Hepatic stellate cell (primary cell): ENCODE data around the gene RYR2.

Experiments
- DNase-seq: peaks from one replicate; pipeline ENCODE4 v3.0.0; 2011; ENCODE audit warnings: low spot score

RYR2 gene

DNA sequence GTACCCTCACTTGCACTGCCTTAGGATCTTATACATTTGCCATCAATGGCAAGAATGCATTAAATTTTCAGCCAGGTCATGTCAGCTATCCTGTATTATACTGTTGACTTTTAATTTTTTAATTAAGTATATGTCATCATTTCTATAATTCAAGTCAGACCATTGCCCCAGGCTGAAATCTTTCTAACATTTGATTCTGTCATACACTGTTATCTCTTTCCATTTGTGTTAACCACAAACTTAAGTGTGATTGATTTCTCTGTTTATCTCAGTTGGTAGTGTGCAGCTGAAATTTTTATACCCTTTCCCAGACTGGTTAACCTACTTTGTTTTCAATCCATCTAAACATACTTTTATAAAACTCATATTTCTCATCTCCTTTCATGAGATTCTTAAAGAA is 695.5 kb downstream of the RYR2 start:
- DNase-seq = no peak

DNA sequence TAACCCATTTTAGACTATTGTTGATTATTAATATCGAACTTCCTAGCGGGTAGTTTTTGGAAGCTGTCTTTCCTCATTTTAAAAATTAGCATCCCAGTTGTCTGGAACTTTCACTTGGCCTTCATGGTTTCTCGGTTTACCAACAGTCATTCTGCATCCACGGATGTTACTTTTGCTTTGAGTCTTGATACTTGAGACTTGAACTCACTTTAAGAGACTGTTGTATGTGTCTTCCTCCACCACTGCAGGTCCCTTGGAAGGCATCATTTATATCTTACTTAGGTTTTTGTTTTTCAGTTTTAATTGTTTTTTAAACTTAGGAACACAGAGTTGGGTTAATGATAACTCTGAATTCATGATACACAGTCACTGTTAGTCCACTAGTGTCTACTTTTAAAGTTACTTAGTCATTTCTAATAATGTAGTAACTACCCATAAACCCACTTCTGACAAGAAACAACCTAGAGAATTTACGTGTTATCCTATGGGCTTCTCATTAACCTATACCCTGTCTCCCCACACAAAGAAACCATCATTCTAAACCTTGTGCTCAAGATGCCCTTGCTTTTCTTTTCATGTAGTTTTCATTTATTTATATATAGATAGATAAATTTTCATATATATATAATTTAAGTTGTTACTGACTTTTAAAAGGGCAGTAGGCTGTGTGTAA is 696.1 kb downstream of the RYR2 start:
- DNase-seq = no peak

DNA sequence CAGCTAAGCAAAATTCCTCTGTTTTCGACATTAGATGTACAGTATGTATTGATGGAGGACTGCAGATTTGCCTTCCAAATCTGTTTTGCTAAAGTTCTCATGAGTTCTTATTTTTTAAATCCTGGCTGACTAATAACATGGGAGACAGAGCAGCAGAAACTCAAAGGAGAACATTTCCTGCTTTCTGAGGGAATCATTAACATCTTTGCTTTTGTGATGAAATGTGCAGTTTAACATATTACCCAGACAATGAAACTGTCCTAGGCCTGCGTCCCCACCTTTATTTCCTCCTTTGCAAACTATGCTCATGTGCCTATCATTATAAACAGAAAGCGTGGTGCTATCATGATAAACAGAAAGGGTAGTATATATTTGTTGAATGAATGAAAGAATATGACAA is 698.9 kb downstream of the RYR2 start:
- DNase-seq = no peak

DNA sequence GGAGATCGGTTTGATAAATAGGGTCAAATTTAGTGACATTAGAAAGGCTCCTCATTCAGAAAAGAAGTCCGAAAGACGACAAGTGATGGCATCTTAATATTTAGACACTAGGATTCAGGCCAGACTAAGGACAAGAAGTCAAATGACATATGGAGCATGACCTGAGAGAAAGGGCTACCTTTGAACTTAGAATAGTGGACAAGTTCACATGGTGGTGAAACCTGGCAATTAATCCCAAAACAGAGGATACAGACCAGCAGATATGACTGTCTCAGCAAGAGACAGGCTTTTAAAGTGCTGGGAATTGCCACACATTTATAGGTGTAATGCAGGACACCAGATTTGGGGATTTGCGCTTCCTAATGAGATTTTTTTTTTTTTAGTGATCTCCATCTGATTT is 703.6 kb downstream of the RYR2 start:
- DNase-seq = no peak

DNA sequence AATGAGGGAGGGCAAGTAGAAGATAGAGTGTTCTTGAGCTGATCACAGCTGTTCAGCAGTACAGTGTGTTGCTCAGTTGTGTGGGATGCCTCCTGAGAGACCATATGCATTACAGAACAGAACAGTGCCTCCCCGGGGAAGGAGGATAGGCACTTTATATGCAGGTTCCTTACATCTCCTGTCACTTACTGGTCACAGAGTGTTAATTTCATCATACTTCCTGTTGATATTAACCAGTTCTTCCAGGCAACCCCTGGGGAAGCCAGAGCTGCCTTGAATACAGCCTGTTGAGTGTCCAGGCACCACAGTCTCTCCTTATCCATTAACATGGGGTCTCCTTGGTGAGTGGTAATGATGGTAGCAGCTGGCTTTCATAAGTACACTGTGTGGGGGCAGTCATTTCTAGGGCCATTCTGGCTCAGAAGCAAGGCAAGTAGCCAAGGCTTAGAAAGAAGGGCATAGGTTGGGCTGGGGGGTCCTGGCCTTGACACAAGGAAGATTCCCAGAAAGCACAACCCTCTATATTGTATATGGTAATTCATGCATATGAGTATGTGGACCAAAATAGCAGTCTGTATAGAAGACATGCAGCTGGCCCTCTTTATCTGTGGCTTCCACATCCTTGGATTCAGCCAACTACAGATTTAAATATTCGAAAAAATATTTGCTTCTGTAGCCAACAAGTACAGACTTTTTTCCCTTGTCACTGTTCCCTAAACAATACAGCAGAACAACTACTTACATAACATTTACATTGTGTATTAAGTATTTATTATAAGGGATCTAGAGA is 706.4 kb downstream of the RYR2 start:
- DNase-seq = no peak

DNA sequence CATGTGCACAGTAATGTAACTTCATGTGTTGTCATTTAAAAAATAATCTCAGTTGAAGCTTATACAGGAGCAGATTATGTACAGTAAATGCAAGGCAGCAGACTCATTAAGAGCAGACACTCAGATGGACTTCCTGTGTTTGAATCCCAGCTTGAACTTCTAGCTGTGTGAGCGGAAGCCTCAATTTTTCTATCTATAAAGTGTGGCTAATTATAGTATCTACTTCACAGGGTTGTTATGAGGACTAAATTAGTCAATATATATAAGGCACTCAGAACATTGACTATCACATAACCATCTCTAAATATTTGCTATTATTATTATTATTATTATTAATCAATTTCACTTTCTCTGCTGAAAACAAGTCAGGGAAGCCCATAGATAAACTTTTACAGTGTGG is 707.1 kb downstream of the RYR2 start:
- DNase-seq = no peak

DNA sequence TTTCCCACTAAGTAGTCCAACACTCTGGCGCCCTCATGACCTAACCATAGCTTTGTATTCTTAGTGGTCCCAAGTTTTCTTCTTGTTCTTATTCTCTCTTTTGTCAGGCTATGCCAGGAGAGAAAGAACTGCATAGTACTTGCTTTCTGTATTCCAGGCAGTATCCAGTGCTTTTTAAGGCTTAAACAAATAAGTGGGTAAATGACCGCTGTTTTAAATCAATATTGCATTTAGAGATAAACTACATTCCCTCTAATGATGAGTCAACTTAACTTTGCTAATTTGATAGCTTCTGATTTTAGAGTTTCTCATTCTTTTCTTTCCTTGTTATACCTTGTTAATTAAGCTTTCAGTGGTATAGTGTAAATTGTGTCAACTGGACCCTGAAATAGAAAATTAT is 709.1 kb downstream of the RYR2 start:
- DNase-seq = no peak

DNA sequence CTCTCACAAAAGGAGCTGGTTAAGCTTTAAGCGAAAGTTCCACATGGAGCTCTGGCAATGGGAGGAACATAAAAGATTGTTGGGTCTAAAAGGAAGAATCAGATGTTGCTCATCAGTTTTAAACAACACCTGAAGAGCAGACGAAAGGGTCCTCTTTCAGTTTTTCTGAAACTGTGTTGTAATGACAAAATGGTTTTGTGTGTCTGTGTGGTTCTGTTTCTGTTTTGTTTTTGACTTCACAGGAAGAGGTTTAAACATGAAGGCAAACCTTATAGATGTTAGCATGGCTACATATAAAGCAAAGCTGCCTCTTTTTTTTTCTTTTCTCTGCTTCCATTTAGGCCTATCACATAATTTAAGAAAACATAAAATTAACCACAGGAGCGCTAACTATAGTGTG is 712.6 kb downstream of the RYR2 start:
- DNase-seq = no peak

DNA sequence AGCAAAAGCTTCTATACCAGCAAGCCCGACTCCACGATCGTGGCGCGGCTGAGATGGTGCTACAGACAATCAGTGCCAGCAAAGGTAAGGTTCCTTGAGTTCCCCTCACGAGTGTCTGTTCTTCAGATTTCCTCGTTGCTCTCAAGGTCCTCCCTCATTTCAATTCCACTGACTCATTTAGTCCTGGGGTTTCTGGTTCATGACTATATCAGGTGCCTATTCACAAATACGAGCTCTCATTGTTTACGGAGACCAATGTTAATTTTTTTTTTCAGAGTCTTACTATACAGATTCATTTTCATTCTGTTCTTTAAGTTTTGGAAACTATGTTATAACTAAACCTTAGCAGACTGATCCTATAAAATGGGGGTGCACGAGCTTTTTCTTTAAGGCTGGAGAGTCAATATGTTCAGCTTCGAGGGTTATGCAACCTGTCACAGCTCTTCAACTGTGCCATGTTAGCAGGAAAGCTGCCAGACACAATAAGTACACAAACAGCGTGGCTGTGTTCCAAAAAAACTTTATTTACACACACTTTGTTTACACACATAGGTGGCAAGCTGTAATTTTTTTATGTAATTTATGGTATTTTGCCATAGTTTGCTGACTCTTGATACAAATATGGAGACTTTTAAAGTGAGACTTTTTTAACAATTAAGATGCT is 714.5 kb downstream of the RYR2 start:
- DNase-seq = no peak

DNA sequence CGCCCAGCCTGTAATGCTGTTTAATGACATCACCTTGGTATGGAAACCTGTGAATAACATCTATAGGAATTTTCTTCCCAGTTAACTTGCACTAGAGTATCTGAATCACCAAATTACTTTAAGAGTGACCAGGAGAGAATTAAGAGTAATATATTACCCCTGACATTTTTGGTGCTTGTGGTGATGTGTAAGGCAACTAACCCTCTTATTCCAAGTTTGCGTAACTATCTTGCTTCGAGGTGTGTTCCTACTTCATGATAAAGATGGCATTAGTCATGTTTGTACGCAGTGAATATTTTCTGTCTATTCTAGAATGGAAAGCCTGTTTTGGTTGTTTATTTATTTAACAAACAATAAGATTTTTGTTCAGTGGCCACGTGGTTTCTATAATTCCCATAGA is 717.4 kb downstream of the RYR2 start:
- DNase-seq = no peak

DNA sequence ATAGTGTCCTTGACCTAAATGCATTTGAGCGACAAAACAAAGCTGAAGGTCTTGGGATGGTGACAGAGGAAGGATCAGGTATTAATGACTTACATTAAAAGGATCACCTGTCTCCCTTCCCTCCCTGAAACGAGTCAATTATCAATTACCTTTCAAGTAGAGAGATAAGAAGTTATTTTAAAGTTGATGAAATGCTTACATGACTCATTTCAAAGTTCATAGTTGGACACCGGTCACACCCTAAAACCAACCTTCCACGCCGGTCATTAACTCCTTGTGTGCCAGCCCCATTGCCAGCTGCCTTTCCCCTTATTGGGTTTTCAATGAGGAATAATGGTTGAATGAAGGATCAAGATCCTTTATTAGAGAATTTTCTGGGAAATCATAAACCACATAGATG is 719.0 kb downstream of the RYR2 start:
- no peak for DNase-seq

DNA sequence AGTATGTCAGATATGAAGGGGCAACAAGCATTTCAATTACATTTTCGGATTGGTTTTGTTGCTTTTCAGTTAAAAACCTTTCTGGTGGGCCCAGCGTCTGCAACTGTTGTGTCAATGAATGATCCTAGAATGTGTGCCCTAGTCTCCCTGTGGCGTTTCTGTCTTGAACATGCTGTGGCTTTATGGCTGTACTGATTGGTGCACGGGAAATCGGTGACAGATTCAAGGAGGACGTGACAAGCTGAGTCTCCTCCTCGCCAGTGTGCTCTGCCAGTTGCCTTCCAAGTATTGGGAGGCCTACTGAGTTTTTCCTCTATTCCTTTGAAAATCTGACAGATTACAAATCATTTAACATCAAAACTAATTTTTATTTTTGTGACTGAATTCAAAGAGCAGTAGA is 721.2 kb downstream of the RYR2 start:
- DNase-seq = no peak

DNA sequence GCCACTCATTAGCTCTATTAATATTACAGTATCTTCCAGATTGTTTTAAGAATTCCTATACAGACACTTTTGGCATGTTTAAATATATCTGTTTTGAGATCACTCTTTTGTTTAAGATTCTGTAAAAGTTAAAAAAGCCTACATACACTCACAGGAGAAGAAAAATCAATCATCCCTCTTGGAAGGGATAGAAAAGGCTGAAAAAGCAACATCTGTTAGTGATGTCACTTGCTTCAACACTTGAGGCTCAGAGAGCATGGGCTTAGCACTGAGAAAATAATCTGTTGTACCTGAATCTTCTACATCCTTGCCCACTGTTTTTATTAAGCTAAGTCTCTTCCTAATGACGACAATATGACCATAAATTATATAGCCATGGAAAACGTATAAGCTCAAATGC is 721.8 kb downstream of the RYR2 start:
- DNase-seq = no peak

DNA sequence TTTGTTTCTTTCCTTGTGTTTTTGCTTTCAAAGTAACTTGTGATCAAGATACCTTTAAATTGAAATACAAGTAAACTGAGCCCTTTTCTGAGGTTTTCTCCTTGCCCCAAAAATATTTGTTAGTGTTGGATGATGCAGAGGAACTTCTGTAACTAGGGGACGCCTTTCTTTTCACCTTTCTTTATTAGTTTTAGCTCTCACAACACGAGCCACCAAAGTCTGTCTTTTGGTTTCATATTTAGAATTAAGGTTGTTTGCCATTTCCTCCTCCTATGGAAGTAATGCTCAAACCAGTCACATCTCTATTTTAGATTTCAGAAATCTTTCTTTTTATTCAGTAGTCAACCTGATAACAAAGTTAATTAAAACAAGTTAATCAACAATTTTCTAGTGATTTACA is 727.9 kb downstream of the RYR2 start:
- no peak for DNase-seq

DNA sequence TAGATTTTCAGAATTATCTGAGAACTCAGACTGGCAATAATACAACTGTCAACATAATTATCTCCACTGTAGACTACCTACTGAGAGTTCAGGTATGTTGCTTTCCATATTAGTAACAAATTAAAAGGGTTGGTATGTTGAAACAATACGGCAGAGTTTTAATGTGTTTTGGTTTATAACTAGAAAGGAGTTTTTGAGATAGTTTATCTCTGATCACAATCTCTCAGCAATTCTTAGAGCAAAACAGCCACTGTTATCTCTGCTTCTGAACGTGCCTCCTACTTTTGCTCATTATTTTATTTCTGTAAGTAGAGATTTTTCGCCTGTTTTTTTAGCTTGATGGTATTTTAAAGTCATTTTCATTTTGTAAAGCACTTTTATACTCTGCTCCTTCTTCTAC is 730.0 kb downstream of the RYR2 start:
- no peak for DNase-seq

DNA sequence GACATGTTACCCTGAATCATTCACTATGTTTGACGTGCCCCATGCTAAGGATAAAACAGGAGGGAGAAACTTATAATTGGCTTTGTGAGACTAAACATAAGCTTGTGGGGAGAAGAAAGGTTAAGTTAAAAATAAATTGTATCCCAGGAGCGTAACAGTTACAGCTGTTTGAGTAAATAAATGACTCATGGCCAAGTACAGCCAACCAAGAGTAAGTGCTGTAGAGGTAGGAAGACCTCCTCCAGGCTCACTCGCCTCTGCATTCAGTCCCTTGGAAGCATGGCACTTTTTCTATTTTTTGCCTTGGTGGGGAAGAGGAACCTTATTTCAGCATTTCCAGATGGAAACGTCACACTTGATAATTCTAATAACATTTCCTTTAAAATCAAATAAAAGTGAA is 732.3 kb downstream of the RYR2 start:
- no peak for DNase-seq

DNA sequence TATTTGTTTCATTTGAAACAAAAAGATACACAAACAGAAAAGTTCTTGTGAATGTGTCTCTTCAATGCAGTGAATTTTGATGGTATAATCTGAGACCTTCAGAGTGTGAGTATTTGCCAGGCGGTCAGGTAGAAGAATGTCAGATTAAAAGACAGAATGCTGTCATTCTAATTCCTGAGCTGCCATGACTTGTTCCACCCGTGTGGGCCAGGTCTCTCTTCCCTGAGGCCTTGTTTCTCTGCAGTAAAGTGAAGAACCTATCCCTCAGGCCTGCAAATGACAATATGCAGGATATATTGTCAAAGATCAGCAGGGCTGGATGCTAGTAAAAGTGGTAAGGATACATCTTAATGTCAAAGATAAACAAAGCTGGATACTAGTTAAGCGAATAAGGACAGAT is 737.4 kb downstream of the RYR2 start:
- DNase-seq = no peak

DNA sequence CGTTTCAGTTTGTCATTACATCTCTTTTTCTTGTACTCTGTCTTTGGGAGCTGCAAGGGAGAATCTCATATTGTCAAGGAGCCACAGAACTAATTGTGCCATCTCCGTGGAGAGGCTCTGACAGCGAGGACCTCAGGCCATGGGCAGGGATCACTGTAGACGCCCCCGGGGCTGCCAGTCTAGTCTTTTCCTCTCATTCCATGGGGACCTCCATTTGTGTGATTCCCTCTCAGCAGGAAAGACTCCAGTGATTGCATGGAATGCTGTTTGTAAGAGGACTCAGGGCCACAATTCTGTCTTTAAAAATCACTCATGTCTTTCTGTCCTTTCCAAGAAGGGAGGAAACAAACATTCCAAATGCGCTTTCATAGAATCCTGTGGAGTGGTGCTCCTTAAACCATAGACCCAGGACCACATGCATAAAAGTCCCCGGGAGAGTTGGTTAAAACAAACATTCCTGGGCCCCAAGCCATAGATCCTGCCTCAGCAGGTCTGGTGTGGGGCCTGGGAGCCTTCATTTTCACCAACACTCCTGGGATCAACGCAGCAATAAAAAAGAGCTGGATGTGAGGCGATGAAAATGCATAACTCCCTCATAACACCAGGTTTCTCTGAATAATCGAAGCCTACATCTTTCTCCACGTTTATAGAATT is 744.2 kb downstream of the RYR2 start:
- DNase-seq = no peak

DNA sequence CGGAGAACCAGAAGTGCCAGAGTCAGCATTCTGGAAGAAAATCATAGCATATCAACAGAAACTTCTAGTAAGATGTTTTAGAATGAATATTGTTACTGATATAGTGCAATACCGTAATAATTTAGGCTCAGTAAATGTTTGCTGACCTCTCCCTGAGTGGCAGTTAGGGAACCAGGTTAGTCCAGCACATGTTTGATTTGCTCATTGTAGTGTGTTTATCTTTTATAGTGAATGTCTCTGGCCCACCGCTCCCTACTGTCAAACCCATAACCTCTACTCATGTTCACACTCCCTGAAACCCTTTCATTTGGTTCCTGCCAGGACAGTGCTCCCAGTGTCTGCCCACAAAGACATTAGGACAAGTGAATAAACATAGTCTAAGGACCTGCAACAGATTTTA is 746.1 kb downstream of the RYR2 start:
- no peak for DNase-seq

DNA sequence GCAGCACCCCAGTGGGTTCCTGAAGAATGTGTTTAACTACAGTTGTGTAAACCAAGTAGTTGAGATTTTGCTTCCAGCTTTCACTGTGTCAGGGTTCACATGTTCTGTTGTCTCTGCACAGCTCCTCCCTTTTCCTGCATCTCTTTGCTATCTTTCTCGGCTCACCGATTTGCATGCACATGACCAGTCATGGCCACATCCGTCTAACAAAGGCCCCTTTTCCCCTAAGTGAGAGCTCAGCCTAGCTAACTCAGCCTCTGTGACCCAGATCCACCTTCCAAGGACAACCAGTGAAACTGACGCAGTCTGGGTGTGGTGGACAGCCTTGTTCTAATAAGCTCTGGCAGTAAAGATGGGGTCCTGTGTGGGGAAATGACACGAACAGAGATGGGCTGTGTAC is 747.6 kb downstream of the RYR2 start:
- no peak for DNase-seq

DNA sequence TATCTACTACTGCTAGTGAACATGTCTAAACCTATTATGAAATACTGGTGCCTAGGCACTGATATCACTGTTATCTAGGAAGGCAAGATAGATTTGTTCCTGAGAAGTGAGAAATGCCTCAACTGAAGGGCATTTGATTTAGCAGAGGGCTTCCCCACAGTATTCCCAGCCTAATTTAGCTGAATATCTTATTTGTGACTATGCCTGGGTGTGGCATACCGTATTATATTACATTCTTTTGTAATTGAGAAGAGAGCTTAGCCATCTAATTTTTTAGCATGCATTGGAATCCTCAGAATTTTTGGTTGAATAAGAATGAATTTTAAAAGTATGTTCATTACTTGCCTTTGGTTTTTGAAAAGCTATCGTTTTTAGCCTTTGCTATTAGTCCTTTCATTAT is 749.6 kb downstream of the RYR2 start:
- no peak for DNase-seq

DNA sequence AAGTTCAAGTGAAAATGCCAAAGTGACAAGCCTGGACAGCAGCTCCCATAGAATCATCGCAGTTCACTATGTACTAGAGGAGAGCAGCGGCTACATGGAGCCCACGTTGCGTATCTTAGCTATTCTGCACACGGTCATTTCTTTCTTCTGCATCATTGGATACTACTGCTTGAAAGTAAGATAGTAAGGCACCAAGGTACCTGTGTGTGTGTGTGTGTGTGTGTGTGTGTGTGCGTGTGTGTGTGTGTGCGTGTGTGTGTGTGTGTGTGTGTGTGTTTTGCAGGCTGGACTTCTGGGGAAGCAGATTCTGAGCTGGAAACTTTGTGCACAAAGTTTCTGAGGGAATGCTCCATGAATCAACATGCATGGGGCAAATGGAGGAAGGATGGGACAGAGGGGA is 750.2 kb downstream of the RYR2 start:
- DNase-seq = no peak

DNA sequence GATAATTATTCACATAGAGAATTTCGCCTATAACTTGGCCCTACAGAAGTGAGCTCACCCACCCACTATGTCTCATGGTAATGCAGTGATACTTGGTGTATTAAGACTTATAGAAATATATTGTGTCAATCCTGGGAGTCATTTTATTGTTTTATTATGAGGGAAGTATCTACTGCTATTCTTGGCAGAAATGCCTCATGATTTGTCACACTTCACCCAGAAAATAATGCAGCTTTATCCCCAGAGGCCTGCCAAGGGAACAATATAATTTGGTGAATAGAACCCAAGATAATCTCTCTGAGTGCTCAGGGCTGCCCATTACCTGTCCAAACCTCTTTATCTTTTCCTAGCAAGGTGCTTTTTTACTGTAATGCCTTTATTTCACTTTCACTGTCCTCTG is 750.7 kb downstream of the RYR2 start:
- no peak for DNase-seq
